GM11168 (cell line): ENCODE results near the gene INPP5D.

ENCODE experiments used
- in situ Hi-C: fragments of 300-500 bp; cut with MboI; formaldehyde crosslinking; loops from one replicate; pipeline ENCODE4 v1.12.0; 2022; ENCODE audit warnings: low sequenced_read_pairs; ENCODE audit not compliant: unreplicated experiment

INPP5D gene

DNA sequence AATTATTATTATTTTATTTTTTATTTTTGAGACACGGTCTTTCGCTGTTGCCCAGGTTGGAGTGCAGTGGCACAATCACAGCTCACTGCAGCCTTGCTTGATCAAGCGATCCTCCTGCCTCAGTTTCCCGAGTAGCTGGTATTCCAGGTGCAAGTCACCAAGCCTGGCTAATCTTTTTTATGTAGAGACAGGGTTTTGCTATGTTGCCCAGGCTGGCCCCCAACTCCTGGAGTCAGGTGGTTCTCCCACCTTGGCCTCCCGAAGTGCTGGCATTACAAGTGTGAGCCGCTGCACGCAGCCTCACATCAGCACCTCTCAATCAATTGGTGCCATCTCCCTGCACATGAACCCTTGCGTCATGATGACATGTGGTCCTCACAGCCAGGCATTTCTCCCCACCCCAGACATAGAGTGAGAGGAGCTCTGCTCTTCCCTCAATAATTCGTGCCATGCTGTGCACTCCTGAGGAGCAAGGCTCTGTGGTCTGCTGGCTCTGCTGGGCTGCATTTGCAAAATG lies 5.9 kb downstream of the INPP5D start:
- in situ Hi-C loops: no loop called here

- in situ Hi-C loops: no loop called here
These were observed 8.7 kb downstream of the INPP5D start for GRCh38 chr2:233068762-233069418.

DNA sequence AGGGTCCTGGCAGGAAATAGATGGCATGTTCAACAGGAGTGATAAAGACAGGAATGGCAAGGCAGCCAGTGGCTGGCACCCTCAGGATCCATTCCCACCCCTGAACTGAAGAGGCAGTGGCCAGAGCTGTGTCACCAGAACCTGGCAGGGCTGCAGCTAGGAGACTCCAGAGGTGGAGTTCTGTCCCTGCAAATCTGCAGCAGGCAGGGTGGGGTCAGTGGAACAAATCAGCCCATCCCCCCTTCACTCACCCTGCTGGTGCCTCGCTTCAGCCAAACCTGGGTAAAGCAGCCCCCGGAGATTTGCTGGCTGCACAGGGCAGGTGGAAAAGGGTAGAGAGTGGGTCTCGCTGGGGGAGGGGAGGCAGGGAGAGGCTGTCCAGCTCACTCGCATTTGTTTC lies 12.7 kb downstream of the INPP5D start:
- in situ Hi-C loops: no loop called here

GRCh38 chr2:233074106-233074505 lies 14.0 kb downstream of the INPP5D start:
- in situ Hi-C loops: no loop called here

- in situ Hi-C loops: no loop called here
These were observed 15.2 kb downstream of the INPP5D start for GRCh38 chr2:233075141-233075965.

DNA sequence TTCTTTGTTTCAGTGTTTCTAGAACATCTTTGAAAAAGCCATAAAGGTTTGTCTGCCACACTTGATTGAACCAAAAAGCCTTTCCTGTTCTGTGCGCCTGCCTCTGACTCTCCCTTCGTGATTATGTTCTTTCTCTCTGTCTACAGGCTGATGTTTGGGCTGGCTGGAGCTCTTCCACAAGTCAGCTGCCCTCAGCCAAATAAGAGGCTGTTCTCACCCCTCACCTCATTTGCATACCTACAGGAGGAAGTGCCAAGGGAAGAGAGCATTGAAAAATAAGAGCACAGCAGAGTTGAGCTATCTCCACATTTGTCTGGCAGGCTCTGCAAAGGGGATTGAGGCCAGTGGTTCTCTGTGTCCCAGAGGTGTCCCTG lies 15.8 kb downstream of the INPP5D start:
- in situ Hi-C loops: no loop called here

GRCh38 chr2:233076749-233077148 lies 16.6 kb downstream of the INPP5D start:
- in situ Hi-C loops: no loop called here

DNA sequence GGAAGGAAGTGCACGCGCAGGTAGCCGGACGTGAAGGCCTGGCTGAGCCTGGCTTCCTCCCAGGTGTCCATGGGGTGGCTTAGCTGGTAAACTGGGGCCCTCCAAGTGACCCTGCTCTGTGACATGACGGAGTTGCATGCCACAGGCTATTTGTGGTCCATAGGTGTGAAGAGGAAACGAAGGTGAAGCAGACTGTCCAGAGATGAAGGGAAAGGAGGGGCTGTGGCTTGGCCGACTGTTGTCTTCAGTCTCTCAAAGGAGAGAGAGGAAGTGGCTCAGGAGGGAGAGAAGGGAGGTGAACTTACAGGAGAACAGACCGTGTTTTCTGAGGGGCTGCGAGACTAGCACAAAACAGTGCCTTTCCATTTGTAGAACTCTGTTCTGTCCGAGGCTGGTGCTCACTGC lies 19.3 kb downstream of the INPP5D start:
- in situ Hi-C loops: no loop called here

- in situ Hi-C loops: no loop called here
These were observed 20.1 kb downstream of the INPP5D start for GRCh38 chr2:233079953-233080835.

DNA sequence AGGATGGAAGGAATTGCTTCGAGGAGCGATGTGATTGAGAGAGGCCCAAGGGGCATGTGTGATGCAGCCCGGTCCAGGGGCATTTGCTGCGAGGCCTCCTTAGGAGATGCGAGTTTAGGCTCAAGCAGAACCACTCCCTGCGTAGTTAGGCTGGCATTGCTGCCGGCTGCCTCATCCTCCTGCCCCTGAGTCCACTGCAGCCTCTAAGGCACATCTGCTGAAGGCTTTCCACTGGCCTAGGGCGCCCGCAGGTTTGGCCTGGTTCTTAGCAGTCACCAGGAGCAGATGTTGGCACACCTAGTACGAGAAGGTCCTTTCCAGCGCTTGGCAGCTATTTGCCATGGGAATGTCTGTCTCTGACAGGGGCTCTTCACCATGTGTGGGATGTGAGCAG lies 20.7 kb downstream of the INPP5D start:
- in situ Hi-C loops: no loop called here

GRCh38 chr2:233081232-233081730 lies 21.1 kb downstream of the INPP5D start:
- in situ Hi-C loops: no loop called here

- in situ Hi-C loops: no loop called here
These were observed 21.6 kb downstream of the INPP5D start for GRCh38 chr2:233081731-233082221.

- in situ Hi-C loops: no loop called here
These were observed 22.2 kb downstream of the INPP5D start for GRCh38 chr2:233082222-233082930.

DNA sequence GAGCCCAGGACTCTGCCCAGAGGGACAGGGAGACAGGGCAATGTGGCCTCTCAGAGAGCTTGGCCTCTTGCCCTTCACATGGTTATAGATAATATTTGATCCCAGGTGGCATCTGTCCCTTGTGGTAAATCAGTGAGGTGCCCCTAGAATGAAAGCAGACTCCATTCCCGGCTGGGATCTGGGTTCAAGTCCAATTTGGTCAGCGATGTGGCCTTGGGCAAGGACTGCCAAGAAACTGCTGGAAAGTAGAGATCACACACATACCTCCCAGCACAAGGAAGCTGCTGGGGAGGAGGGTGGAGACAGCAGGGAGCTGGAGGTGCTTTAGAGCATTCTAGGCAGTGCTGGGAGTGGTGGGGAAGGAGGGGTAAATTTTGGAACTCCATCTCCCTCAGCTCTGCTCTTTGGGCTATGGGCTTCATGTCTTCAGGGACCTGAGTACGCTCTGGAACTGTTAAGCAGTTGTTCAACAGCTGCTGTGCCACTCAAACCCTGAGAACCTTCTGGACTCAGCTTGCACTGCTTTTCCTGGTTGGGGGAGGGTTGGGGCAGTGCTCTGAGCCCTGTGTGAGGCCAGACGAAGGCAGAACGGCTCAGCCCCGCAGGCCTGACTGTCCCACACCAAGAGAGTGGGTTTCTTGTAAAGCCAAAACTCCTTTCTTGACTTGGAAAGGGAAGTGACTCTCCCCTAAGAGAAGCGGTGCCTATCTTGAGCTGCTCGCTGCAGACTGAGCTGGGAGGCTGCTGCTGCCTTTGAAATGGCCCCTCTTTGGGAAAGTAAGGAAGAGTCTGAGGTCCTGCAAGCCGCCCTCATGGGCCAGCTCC lies 23.0 kb downstream of the INPP5D start:
- in situ Hi-C loops: no loop called here

DNA sequence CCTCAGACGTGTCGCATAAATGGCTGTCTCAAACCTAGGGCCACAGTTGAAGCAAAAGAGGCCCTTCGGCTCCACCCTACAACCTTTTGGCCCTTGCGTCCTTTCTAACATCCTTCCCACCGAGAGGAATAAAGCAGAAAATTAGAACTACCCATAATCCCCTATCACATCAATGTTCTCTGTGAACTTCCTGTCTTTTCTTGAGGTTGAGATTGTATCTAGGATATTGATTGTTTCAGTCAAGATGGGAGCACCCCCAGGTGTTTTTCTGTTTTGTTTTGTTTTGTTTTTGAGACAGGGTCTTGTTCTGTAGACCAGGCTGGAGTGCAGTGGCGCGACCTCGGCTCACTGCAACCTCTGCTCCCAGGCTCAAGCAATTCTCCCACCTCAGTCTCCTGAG lies 23.6 kb downstream of the INPP5D start:
- in situ Hi-C loops: no loop called here

DNA sequence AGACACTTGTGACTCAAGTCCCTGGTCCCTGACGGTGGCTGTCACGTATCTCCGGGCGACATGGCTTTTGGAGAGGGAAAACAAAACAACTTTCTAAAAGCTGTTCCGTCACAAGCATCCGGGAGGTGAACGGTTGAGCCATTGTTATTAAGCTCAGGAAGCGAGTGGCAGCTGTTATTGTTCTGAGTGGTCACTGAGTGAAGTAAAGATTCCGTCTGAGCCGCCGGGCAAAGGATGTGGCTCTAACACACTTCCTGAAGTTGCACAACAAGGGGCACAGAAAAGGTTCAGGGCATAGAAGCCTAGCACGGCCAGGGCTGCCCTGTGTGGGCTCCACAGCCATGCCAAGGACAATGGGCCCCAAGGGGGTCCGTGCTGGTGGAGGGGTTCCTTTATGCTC lies 24.3 kb downstream of the INPP5D start:
- in situ Hi-C loops: no loop called here

- in situ Hi-C loops: no loop called here
These were observed 25.1 kb downstream of the INPP5D start for GRCh38 chr2:233085037-233085838.

DNA sequence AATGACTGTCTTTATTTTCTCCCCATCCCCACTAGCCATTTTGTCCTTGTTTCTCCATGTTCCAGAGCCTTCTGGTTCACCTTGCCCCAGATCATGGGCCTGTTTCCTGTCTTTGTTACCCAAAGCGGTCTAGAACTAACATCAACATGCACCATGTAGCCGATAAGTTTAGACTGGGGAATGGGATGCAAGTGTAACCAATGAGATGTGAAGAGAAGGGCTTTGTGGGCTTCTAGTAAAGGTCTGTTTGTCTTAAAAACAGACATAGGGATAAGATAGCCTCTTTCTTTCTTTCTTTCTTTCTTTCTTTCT lies 25.7 kb downstream of the INPP5D start:
- in situ Hi-C loops: no loop called here
